GM12801 (cell line): ENCODE measurements around the gene GFPT2.

ENCODE experiments used
- TF ChIP-seq, protein P1 (sequence below): IDR thresholded peaks from one replicate; pipeline ENCODE4 v1.5.1; 2011; ENCODE audit warnings: control low read depth; ENCODE audit not compliant: insufficient read length; ENCODE audit errors: extremely low read depth

GFPT2 gene

DNA sequence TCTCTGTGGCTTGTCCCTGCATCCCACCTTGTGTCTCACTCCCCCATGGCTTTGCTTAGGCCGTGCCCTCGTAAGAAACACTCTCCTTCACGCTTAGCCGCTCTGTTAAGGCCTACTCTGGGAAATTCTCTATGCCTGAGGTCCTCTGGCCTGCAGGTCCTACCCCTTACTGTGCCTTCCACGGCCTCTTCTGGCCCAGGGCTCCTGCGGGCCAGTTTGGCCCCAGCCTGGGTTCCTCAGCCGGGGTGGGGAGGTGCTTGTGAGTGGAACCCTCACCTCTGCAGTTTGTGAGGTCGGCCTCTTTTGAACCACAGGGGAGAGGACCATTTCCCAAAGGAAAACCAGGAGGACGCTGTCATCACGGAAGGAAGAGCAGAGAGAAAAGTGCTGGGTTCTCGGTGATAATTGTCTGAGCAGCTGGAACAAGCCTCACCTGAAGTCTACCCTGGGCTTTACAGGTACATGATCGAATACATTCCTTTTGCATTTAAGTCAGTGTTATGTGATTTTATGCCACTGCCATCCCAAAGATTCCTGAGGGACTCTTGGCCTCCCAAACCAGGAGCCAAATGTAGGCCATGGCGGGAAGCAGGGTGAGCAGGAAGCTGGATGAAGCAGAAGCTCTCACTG lies 28.8 kb upstream of the GFPT2 start:
- TF ChIP-seq, protein P1, sequence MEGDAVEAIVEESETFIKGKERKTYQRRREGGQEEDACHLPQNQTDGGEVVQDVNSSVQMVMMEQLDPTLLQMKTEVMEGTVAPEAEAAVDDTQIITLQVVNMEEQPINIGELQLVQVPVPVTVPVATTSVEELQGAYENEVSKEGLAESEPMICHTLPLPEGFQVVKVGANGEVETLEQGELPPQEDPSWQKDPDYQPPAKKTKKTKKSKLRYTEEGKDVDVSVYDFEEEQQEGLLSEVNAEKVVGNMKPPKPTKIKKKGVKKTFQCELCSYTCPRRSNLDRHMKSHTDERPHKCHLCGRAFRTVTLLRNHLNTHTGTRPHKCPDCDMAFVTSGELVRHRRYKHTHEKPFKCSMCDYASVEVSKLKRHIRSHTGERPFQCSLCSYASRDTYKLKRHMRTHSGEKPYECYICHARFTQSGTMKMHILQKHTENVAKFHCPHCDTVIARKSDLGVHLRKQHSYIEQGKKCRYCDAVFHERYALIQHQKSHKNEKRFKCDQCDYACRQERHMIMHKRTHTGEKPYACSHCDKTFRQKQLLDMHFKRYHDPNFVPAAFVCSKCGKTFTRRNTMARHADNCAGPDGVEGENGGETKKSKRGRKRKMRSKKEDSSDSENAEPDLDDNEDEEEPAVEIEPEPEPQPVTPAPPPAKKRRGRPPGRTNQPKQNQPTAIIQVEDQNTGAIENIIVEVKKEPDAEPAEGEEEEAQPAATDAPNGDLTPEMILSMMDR, result no peak

DNA sequence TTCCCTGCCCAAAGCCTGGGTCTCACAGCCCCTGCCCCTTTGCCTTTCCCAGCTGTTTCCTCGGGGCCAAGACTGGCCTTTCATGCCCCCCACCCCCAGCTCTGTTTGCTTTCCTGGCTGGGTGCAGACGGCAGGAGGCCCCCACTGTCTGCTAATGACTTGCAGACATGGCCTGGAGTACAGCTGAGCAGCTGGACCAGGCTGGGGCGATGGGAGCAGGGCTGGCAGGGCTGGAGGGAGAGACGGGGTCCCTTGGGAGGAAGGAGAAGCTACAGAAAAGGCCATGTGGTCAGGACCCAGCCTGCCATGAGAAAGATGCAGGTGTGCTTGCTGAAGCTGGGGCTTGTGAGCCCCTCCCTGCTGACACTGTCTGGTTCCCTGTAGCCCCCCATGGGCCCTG lies 28.3 kb upstream of the GFPT2 start:
- TF ChIP-seq, protein P1, result no peak

DNA sequence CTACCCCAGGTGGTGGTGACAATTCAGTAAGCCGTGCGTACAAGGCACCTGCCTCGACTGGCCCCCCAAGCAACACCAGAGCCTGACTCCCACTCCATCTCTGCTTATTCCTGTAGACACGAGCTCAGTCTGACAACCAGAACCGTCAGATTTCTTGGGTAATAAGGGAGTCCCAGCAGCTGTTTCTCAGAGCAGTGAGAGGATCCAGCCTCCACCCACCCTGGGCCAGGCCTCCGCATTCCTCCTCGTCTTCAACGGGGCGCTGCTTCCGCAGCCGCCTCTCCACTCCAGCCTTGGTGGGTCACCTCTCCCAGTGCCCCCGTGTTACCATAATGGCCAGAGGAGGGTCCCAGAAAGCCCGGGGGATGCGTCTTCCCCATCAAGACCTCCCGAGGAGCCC lies 27.7 kb upstream of the GFPT2 start:
- TF ChIP-seq, protein P1, result no peak

DNA sequence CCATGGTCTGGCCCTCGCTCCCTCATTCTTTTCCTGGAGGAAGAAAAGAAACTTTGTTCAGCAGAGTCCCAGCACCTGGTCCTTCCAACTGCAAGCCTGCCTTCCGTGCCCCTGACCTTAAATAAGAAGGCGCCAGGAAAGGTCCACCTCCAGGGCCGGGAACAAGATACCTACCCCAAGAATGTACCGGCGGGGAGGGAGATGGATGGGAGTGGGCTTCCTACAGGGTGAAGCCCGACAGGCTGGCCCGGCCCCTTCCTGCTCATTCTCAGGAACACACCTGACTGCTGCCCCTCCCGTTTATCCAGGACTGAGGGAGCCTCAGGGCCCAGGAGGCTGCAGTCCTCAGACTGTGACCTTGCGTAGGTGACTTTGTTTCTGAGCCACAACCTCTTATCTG lies 27.3 kb upstream of the GFPT2 start:
- TF ChIP-seq, protein P1, result no peak

DNA sequence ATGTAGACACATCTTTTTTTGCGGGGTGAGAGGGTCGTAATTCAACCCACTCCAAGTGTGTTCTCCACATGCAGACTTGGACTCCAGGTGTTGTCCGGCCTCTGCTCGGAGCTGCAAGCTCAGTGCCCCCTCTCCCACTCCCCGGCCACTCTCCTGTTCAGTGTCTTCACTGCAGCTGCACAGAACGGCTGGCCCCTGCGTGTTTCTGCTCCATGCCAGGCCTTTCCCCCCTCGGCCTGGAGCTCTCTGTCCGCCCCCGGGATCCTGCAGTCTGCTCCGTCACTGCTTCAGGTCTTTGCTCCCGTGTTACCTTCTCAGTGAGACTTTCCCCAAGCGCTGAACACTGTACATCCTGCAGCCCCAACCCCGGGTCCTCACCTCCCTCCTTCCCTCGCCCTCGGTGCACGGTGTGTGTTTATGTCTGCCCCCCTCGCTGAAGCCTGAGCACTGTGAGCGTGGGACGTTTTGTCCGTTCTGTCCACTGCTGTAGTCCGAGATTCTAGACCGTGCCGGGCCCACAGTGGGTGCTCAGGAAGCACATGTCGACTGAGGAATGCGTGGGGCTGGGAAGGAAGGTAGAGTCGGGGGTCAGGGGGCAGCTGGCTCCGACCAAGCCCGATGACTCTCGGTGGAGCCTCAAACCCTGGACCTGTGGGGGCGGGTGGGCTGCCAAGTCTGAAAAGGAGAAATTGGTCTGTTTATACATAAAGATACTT lies 26.4 kb upstream of the GFPT2 start:
- TF ChIP-seq, protein P1, result no peak

DNA sequence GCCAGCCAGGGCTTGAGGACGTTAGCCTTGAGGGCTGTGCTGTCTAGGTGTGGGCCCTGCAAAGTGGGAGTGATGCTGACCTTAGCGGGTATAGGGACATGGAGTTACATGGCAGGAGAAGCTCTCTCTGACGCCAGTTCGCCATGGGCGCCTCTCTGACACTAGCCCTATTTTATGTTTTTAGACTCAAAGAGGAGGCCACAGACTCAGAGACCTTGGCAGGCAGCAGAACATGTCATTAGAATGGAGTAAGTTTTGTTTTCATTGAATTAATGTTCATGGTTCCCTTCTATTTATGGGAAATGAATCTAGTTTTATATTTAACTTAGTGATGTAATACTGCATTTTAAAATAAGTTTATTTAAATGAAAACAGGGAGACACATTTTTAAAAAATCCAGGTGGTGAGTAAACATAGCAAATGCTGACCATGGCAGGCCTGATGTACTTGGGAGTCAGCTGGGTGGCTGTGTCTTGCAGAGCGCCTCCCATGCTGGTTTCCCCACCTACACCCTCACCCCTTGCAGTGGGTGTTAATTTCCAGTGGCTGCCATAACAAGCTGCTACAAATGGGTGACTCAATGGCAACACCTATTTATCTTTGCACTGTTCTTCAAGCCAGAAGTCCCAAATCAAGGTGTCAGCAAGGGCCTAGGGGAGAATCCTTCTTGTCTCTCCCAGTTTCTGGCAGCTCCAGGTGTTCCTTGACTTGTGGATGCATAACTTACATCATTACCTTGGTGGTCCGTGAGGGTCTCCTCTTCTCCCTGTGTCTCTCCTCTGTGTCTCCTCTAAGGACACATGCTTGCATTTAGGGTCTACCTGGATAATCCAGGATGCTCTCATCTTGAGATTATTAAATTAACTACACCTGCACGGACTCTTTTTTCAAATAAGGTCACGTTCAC lies 25.6 kb upstream of the GFPT2 start:
- TF ChIP-seq, protein P1, result no peak

DNA sequence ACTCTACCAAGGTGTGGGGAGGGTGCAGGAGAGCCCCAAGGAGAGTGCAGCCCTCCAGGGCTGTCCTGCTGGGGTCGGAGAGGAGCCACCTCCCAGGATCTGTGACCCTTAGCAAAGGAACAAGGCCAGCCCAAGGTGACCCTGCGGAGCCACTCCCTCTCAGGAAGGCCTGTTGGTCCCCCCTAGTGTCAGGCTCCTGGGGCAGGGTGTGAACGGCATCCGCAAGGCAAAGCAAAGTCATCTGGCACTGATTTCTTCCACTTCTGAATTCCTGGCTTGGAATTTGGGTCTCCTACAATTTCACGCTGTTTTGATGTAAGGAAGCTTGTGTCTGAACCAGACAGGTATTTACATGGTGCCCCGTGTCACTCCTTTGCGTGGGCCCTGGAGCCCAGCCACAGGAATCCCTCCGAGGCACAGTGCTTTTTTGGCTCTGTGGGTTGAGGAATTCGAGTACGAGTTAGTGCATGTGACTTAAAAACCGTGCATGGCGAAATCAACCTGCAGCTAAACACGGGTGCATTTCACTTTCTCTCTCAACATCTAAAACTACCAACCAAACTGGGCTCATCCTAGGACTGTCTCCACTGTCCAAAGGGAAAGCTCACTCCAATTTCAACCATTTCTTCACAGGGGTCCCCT lies 24.5 kb upstream of the GFPT2 start:
- TF ChIP-seq, protein P1, result no peak
